ENCODE data around the gene NEU4.

DNA sequence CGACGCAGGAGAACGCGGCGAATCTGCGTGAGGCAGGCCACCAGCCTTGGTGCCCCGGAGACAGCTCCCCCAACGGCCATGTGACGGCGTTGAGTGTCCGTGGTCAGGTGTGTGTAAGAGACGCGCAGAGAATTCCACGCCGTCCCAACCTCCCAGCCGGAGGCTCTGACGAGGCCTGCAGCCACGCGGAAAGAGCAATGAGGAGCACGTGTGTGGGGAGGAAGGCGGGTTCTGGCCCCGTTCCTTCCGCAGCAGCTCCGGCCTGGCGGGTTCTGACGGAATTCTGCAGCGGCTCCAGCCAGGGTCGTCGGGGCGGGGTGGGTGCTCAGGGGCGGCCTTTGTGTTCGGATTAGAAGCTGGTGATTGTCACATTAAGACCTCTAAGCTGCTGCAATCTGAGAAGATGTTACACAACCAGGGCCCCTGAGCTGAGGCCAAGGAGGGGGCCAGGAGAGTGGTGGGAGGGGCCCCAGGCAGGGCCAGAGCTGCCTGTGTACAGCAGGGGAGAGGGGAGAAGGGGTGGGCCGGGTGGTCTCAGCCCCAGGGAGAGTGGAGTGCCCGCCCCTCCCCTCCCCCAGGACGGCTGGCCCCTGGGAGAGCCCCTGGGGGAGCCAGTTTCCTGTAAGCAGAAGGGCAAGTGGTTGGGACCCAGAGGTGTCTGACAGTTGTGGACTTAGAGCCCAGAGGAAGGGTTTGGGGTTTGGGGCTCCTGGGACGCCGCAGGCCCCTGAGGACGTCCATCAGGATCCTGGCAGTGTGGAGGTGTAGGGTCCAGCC, 37.5 kb upstream of the NEU4 start:
- TF ChIP-seq, protein P1, sequence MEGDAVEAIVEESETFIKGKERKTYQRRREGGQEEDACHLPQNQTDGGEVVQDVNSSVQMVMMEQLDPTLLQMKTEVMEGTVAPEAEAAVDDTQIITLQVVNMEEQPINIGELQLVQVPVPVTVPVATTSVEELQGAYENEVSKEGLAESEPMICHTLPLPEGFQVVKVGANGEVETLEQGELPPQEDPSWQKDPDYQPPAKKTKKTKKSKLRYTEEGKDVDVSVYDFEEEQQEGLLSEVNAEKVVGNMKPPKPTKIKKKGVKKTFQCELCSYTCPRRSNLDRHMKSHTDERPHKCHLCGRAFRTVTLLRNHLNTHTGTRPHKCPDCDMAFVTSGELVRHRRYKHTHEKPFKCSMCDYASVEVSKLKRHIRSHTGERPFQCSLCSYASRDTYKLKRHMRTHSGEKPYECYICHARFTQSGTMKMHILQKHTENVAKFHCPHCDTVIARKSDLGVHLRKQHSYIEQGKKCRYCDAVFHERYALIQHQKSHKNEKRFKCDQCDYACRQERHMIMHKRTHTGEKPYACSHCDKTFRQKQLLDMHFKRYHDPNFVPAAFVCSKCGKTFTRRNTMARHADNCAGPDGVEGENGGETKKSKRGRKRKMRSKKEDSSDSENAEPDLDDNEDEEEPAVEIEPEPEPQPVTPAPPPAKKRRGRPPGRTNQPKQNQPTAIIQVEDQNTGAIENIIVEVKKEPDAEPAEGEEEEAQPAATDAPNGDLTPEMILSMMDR (IDR thresholded peaks at IDR 0.05), result no peak
- TF ChIP-seq POLR2A (IDR thresholded peaks at IDR 0.05), result no peak

Measured in testis (tissue), 2 donors.